Thyroid gland (tissue), 4 donors: Measurements from ENCODE around the gene GLRA2.

Experiments
- POLR2A ChIP-seq, 2 donors: fragments of 450-650 bp; IDR thresholded peaks; one replicate each; pipeline ENCODE4 v1.6.1; 2017; ENCODE audit warnings: antibody characterized with exemption in 2 of 2, mild to moderate bottlenecking in 2 of 2, moderate library complexity in 1 of 2
- TF ChIP-seq, protein P1 (sequence below), 6 experiments: fragments of 200-600 bp in 3 of 6; fragments of 450-650 bp in 3 of 6; sonication (generic) in 3 of 6; IDR thresholded peaks; one replicate each; pipeline ENCODE4 v1.5.1; 2016 to 2019; ENCODE audit warnings: antibody characterized with exemption in 6 of 6, mild to moderate bottlenecking in 2 of 6, inconsistent platforms in 1 of 6, moderate library complexity in 1 of 6

DNA sequence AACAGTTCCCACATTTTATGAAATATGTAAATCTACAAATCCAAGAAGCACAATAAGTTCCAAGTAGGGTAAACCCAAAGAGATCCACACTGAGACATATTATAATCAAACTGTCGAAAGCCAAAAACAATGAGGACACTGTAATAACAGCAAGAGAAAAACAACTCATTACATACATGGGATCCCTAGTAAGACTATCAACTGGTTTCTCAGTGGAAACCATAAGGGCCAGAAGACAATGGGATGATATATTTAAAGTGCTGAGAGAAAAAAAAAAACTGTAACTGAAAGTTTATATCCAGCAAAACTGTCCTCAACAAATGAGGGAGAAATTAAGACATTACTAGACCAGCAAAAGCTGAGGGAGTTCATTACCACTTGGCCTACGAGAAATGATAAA lies 34.7 kb downstream of the GLRA2 start:
- TF ChIP-seq, protein P1, sequence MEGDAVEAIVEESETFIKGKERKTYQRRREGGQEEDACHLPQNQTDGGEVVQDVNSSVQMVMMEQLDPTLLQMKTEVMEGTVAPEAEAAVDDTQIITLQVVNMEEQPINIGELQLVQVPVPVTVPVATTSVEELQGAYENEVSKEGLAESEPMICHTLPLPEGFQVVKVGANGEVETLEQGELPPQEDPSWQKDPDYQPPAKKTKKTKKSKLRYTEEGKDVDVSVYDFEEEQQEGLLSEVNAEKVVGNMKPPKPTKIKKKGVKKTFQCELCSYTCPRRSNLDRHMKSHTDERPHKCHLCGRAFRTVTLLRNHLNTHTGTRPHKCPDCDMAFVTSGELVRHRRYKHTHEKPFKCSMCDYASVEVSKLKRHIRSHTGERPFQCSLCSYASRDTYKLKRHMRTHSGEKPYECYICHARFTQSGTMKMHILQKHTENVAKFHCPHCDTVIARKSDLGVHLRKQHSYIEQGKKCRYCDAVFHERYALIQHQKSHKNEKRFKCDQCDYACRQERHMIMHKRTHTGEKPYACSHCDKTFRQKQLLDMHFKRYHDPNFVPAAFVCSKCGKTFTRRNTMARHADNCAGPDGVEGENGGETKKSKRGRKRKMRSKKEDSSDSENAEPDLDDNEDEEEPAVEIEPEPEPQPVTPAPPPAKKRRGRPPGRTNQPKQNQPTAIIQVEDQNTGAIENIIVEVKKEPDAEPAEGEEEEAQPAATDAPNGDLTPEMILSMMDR (IDR thresholded peaks at IDR 0.05): no peak
- TF ChIP-seq POLR2A (IDR thresholded peaks at IDR 0.05): no peak
